AG10803 (cell line): ENCODE measurements around the gene CIZ1.

ENCODE experiments used
- DNase-seq: peaks from one replicate; pipeline ENCODE4 v3.0.0; 2010; ENCODE audit warnings: low read depth
- H3K4me3 ChIP-seq: 2 replicates; pipeline ENCODE4 v1.5.1; 2011; ENCODE audit warnings: mild to moderate bottlenecking, low read length, control low read depth
- CTCF ChIP-seq: conservative IDR thresholded peaks from 2 replicates; pipeline ENCODE4 v1.5.1; 2011; ENCODE audit warnings: mild to moderate bottlenecking, low read length, control low read depth, inconsistent platforms

The CIZ1 gene

GRCh38 chr9:128145536-128145935, 45.8 kb downstream of the CIZ1 start:
- H3K4me3 ChIP-seq: no peak overlapping the region
- no peak for TF ChIP-seq CTCF
- DNase-seq: no peak

- TF ChIP-seq CTCF: no peak
- H3K4me3 ChIP-seq: no peak overlapping the region
- DNase-seq: no peak
Measured at GRCh38 chr9:128144239-128145181, 46.9 kb downstream of the CIZ1 start.

DNA sequence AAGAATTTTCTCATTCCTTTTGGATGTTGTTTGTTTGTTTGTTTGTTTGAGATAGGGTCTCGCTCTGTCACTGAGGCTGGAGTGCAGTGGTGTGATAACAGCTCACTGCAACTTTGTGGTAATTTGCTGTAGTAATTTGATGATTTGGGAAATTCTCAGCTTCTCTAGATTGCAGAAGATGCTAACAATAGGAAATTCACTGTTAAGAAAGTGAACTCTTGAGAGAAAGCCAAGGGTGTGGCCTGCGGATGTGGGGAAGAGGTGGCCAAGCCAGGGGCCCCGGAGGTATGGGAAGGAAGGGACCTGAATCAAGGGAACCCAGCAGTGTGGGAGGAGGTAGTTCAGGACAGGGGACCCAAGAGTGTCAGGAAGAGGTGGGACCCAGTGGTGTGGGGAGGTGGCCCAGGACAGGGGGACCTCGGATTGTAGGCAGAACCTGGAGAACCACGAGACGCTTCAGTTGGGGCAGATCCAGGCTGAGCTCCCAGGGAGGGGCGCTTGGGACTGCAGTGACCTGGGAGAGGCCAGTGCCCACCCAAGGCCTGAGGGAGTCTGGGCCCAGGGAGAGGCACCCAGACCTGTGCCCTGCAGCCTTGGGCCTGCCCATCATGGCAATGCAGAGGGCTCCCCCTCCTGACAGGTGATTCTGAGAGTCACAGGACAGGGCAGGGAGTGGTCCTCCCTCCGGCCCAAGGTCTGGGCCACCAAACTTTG, 47.7 kb downstream of the CIZ1 start:
- TF ChIP-seq CTCF: no peak
- DNase-seq: no peak
- no peak overlapping the region for H3K4me3 ChIP-seq

DNA sequence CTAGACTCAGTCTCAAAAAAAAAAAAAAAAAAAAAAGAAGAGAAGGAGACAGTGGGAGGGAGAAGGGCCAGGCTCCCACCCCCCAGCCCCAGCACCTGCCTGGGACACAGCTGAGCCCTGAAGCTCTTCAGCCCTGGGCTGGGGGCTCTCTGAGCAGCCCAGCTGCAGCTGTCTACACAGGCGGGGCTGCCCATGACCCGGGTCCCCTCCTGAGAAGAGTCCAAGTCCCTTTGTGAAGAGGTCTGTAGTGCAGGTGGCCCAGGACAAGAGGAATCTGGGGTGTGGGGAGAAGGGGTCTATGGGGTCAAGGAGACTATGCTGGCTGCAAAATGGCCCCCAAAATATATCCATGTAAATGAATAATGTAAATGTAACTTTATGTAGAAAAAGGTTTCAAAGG, 48.8 kb downstream of the CIZ1 start:
- TF ChIP-seq CTCF: no peak
- H3K4me3 ChIP-seq: no peak overlapping the region
- no peak for DNase-seq

DNA sequence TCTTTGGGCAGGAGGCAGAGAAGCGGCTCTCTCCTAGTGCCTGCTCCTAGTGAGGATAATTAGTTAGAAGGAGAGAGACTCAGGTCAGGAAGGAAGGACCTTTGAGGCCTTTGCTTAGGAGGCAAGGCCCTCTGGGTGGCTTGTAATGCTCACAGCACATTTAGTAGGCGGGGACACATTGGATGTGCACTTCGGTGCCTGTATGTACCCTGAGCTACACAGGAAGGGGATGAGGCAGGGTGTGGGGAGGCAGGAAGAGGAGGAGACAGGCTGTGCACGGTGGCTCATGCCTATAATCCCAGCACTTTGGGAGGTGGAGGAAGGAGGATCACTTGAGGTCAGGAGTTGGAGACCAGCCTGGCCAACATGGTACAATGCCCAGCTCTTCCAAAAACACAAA, 49.3 kb downstream of the CIZ1 start:
- TF ChIP-seq CTCF: no peak
- no peak for DNase-seq
- no peak overlapping the region for H3K4me3 ChIP-seq

GRCh38 chr9:128141604-128142003, 49.8 kb downstream of the CIZ1 start:
- DNase-seq: no peak
- H3K4me3 ChIP-seq: no peak overlapping the region
- no peak for TF ChIP-seq CTCF
